ENCODE measurements around the gene NEMF.
"Not testable (repeated sequence)": the region's sequence is repeated elsewhere in the genome, so short reads cannot be mapped to it uniquely, and the experiment has no call there.

Gene NEMF

DNA sequence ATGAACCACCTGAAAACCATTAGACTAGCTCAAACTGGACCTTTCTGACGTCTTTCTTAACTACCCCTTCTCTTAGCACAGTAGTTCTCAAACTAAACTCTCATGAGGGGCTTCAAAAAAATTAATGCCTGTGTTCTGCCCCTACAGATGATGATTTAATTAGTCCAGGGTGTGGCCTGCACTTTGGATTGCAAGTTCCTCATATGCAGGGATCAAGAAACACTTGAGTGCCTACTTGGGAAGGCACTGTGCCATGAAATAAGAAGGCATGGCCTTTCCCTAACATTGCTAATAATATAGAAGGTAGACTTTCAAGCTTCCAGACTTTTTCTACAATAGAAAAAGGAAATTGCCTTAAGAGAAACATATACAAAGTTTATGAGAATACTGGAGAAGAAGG is 107.4 kb downstream of the NEMF start:
- no peak for DNase-seq (ENCODE audit: low read depth in 2 of 2)

DNA sequence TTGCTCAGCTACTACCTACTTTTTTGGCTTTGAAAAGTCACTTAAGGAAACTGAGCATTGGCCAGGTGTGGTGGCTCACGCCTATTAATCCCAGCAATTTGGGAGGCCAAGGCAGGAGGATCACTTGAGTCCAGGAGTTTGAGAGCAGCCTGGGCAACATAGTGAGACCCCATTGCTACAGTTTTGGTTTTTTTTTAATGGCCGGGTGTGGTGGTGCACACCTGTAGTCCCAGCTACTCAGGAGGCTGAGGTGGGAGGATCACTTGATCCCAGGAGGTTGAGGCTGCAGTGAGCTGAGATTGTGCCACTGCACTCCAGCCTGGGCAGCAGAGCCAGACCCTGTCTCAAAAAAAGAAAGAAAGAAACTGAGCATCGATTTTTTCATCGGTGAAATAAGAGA is 116.9 kb downstream of the NEMF start:
- DNase-seq (ENCODE audit: low read depth in 2 of 2) = not testable (repeated sequence)

DNA sequence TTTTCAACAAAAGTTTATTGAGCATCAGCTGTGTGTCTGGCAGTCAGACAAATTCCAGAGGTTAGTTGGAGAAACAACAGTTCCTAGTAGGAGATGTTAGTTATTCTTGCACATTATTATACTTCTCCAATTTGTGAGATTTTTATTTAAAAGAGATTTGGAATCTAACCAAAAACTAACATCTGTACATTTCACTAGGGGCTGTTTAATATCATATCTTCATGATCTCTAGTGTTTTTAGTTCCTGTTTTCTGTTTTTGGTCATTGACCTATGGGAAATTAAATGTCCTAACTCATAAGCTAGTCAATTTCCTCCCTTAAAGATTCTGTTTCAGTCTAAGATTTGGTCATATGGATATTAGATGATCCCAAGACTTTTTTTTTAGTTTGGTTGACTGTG is 118.8 kb downstream of the NEMF start:
- no peak for DNase-seq (ENCODE audit: low read depth in 2 of 2)

DNA sequence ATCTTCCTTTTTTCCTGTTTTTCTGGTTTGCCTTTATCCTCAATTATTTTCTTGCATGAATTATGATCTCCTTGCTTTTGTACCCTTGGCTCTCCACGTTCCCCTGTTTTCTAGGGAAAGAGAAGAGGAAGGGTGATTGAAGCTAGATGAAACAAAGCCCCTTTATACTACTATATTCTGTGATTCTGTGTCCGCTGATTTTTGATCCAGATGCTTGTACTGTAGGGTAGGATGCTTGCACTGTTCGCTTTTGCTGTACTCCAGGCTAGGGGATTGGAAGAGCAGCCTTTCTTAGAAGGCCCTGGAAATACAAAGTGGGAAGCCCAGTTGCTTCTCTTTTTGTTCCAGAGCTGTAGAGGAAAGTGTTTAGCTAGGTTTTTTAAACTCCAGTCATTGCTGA is 119.7 kb downstream of the NEMF start:
- DNase-seq (ENCODE audit: low read depth in 2 of 2) = no peak
